ENCODE measurements around the gene RAD51B.

RAD51B gene

GRCh38 chr14:68322940-68323620 is 503.5 kb downstream of the RAD51B start:
- FAIRE-seq: peak; percentile 5
- TF ChIP-seq POLR2AphosphoS5 (IDR thresholded peaks at IDR 0.05; ENCODE audit: low read depth, low read length): no peak
- no peak for TF ChIP-seq TAF1 (IDR thresholded peaks at IDR 0.05; ENCODE audit: borderline replicate concordance, low read depth, low read length)
- TF ChIP-seq POLR2A (IDR thresholded peaks at IDR 0.05; ENCODE audit: low read depth, low read length): no peak

GRCh38 chr14:68325267-68325807 is 505.8 kb downstream of the RAD51B start:
- TF ChIP-seq POLR2AphosphoS5 (IDR thresholded peaks at IDR 0.05; ENCODE audit: low read depth, low read length) (no peak), POLR2A (IDR thresholded peaks at IDR 0.05; ENCODE audit: low read depth, low read length) (no peak), TAF1 (IDR thresholded peaks at IDR 0.05; ENCODE audit: borderline replicate concordance, low read depth, low read length) (no peak)
- peak; percentile 42 for FAIRE-seq
- no peak for DNase-seq (ENCODE audit: insufficient read length)

More at GRCh38 chr14:68322940-68323620, 503.5 kb downstream of the RAD51B start:
- DNase-seq (ENCODE audit: insufficient read length): no peak

- FAIRE-seq (no peak), DNase-seq (ENCODE audit: insufficient read length) (no peak)
- TF ChIP-seq POLR2AphosphoS5 (IDR thresholded peaks at IDR 0.05; ENCODE audit: low read depth, low read length): no peak
- TF ChIP-seq TAF1 (IDR thresholded peaks at IDR 0.05; ENCODE audit: borderline replicate concordance, low read depth, low read length): no peak
- TF ChIP-seq POLR2A (IDR thresholded peaks at IDR 0.05; ENCODE audit: low read depth, low read length): no peak
These were observed 507.7 kb downstream of the RAD51B start for GRCh38 chr14:68327231-68327630.

- TF ChIP-seq POLR2A (IDR thresholded peaks at IDR 0.05; ENCODE audit: low read depth, low read length): no peak
- TF ChIP-seq POLR2AphosphoS5 (IDR thresholded peaks at IDR 0.05; ENCODE audit: low read depth, low read length): no peak
- no peak for TF ChIP-seq TAF1 (IDR thresholded peaks at IDR 0.05; ENCODE audit: borderline replicate concordance, low read depth, low read length)
- FAIRE-seq (peak; percentile 93), DNase-seq (ENCODE audit: insufficient read length) (no peak)
These were observed 508.9 kb downstream of the RAD51B start for GRCh38 chr14:68328509-68328908.

- DNase-seq (ENCODE audit: insufficient read length): no peak
- FAIRE-seq: no peak
- TF ChIP-seq POLR2AphosphoS5 (IDR thresholded peaks at IDR 0.05; ENCODE audit: low read depth, low read length): no peak
- no peak for TF ChIP-seq TAF1 (IDR thresholded peaks at IDR 0.05; ENCODE audit: borderline replicate concordance, low read depth, low read length)
- TF ChIP-seq POLR2A (IDR thresholded peaks at IDR 0.05; ENCODE audit: low read depth, low read length): no peak
These were observed 511.8 kb downstream of the RAD51B start for GRCh38 chr14:68331426-68331825.

GRCh38 chr14:68331991-68332390 is 512.4 kb downstream of the RAD51B start:
- TF ChIP-seq POLR2A (IDR thresholded peaks at IDR 0.05; ENCODE audit: low read depth, low read length): no peak
- TF ChIP-seq TAF1 (IDR thresholded peaks at IDR 0.05; ENCODE audit: borderline replicate concordance, low read depth, low read length): no peak
- no peak for TF ChIP-seq POLR2AphosphoS5 (IDR thresholded peaks at IDR 0.05; ENCODE audit: low read depth, low read length)
- FAIRE-seq: no peak
- DNase-seq (ENCODE audit: insufficient read length): no peak

GRCh38 chr14:68333262-68333661 is 513.7 kb downstream of the RAD51B start:
- FAIRE-seq: peak; percentile 72
- DNase-seq (ENCODE audit: insufficient read length): no peak
- TF ChIP-seq TAF1 (IDR thresholded peaks at IDR 0.05; ENCODE audit: borderline replicate concordance, low read depth, low read length): no peak
- no peak for TF ChIP-seq POLR2AphosphoS5 (IDR thresholded peaks at IDR 0.05; ENCODE audit: low read depth, low read length)
- no peak for TF ChIP-seq POLR2A (IDR thresholded peaks at IDR 0.05; ENCODE audit: low read depth, low read length)

- TF ChIP-seq TAF1 (IDR thresholded peaks at IDR 0.05; ENCODE audit: borderline replicate concordance, low read depth, low read length) (no peak), POLR2A (IDR thresholded peaks at IDR 0.05; ENCODE audit: low read depth, low read length) (no peak), POLR2AphosphoS5 (IDR thresholded peaks at IDR 0.05; ENCODE audit: low read depth, low read length) (no peak)
- FAIRE-seq (peak; percentile 70), DNase-seq (ENCODE audit: insufficient read length) (no peak)
These were observed 515.7 kb downstream of the RAD51B start for GRCh38 chr14:68335312-68335711.

GRCh38 chr14:68336165-68336564 is 516.6 kb downstream of the RAD51B start:
- FAIRE-seq: no peak
- TF ChIP-seq POLR2A (IDR thresholded peaks at IDR 0.05; ENCODE audit: low read depth, low read length) (no peak), TAF1 (IDR thresholded peaks at IDR 0.05; ENCODE audit: borderline replicate concordance, low read depth, low read length) (no peak), POLR2AphosphoS5 (IDR thresholded peaks at IDR 0.05; ENCODE audit: low read depth, low read length) (no peak)
- no peak for DNase-seq (ENCODE audit: insufficient read length)

GRCh38 chr14:68337279-68337678 is 517.7 kb downstream of the RAD51B start:
- no peak for TF ChIP-seq POLR2AphosphoS5 (IDR thresholded peaks at IDR 0.05; ENCODE audit: low read depth, low read length)
- no peak for TF ChIP-seq TAF1 (IDR thresholded peaks at IDR 0.05; ENCODE audit: borderline replicate concordance, low read depth, low read length)
- TF ChIP-seq POLR2A (IDR thresholded peaks at IDR 0.05; ENCODE audit: low read depth, low read length): no peak
- DNase-seq (ENCODE audit: insufficient read length): no peak
- peak; percentile 48 for FAIRE-seq

GRCh38 chr14:68340262-68340661 is 520.7 kb downstream of the RAD51B start:
- FAIRE-seq: no peak
- TF ChIP-seq TAF1 (IDR thresholded peaks at IDR 0.05; ENCODE audit: borderline replicate concordance, low read depth, low read length) (no peak), POLR2A (IDR thresholded peaks at IDR 0.05; ENCODE audit: low read depth, low read length) (no peak), POLR2AphosphoS5 (IDR thresholded peaks at IDR 0.05; ENCODE audit: low read depth, low read length) (no peak)

More at GRCh38 chr14:68340262-68340661, 520.7 kb downstream of the RAD51B start:
- no peak for DNase-seq (ENCODE audit: insufficient read length)

Data from GM12892 (cell line).